ENCODE results near the gene ADCY9. TPM values are rescaled to one million over a fixed set of nuclear protein-coding genes. Genes with fewer than 3 reads are reported as not detected.
A peak's percentile ranks its signal among the peaks of the same experiment; 100 is the strongest.

Gene ADCY9
- polyA plus RNA-seq, 1 donor (not counting 4 experiments of a cell fraction or from before 2014, with no cell fraction given) = 3.0 TPM

DNA sequence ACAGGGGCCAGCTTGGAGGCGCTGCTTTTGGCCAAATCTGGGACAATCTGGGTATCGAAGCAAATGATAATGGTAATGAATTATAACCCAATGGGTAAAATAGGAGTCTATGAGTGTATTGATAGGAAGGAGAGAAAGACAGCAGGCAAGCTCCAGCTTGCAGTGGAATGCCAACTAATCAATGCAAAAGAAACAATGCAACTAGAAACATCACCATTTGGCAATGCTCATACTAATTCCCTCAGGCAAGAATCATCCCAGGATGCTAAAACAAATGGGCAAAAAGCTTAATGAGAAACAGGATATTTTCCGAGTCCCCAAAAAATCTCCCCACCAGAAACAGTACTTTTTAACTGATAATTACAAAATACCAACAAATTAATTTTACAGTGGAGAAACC lies 64.7 kb downstream of the ADCY9 start:
- H3K36me3 ChIP-seq (ENCODE audit: control insufficient read depth in 2 of 2, extremely low read depth in 1 of 2, insufficient read depth in 2 of 2, low read length in 2 of 2) = no peaks in the 10 kb centered on the region

DNA sequence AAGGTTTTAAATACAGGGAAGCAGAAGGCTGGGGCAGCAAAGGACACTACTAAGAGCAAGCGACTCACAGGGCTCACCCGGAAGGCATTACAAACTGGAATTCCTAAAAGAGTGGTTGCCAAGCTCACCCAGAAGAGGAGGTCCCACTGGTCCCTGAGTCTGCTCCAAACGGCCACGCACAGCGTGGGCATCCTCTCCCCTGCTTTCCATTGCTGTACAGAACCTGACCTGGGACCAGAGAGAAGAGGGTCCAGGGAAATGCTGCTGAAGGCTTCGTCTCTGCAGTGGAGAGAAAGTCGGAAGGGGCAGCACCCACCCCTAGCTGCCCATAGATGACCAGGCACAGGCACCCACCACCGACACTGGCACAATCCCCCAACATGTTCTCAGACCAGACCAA lies 67.2 kb downstream of the ADCY9 start:
- Histone ChIP-seq H3K9ac (ENCODE audit: control insufficient read depth, extremely low read depth, insufficient read depth, low read length) (no peak overlapping the region), H4K20me1 (ENCODE audit: control insufficient read depth, extremely low read depth, insufficient read depth, low read length) (no peaks in the 10 kb centered on the region), H3K4me1 (ENCODE audit: control insufficient read depth, extremely low read depth, insufficient read depth, low read length) (peaks cover 31% of the 10 kb centered on the region), H3K4me3 (ENCODE audit: control insufficient read depth in 2 of 3, extremely low read depth in 1 of 3, insufficient read depth in 2 of 3, low read depth in 1 of 3, low read length in 3 of 3) (no peak overlapping the region), H3K36me3 (ENCODE audit: control insufficient read depth in 2 of 2, extremely low read depth in 1 of 2, insufficient read depth in 2 of 2, low read length in 2 of 2) (no peaks in the 10 kb centered on the region), H3K27ac (ENCODE audit: control insufficient read depth, insufficient read depth, low read length) (no peak overlapping the region), H3K4me2 (ENCODE audit: control insufficient read depth, extremely low read depth, insufficient read depth, low read depth, low read length) (no peak overlapping the region), H3K79me2 (ENCODE audit: control insufficient read depth, insufficient read depth, low read length) (no peaks in the 10 kb centered on the region), H3K9me3 (ENCODE audit: control insufficient read depth, low read depth, low read length) (no peaks in the 10 kb centered on the region), H3K9me1 (ENCODE audit: control insufficient read depth, extremely low read depth, insufficient read depth, low read length) (no peaks in the 10 kb centered on the region), H2AFZ (ENCODE audit: control insufficient read depth, low read length) (no peak overlapping the region), H3K27me3 (ENCODE audit: control insufficient read depth, extremely low read depth, insufficient read depth, low read length) (no peaks in the 10 kb centered on the region)
- FAIRE-seq = no peak
- TF ChIP-seq EZH2 (IDR thresholded peaks at IDR 0.05; ENCODE audit: low read length) = no peak
- no peak for TF ChIP-seq CTCF (optimal IDR thresholded peaks at IDR 0.05 in 1 of 3, IDR thresholded peaks at IDR 0.05 in 1 of 3, conservative IDR thresholded peaks at IDR 0.05 in 1 of 3; ENCODE audit: extremely low read depth in 1 of 3, insufficient read depth in 2 of 3, low read length in 3 of 3)
- dilution Hi-C loops (cut with MboI; ENCODE audit: extremely low pct_ligation_motif_present, low sequenced_read_pairs) = no loop called here
- no peak for DNase-seq (ENCODE audit: low read depth, low spot score)

More for the DNA sequence above, 64.7 kb downstream of the ADCY9 start:
- Histone ChIP-seq H3K9me1 (ENCODE audit: control insufficient read depth, extremely low read depth, insufficient read depth, low read length) (no peaks in the 10 kb centered on the region), H3K79me2 (ENCODE audit: control insufficient read depth, insufficient read depth, low read length) (no peaks in the 10 kb centered on the region), H3K27me3 (ENCODE audit: control insufficient read depth, extremely low read depth, insufficient read depth, low read length) (no peaks in the 10 kb centered on the region), H3K4me2 (ENCODE audit: control insufficient read depth, extremely low read depth, insufficient read depth, low read depth, low read length) (peak overlapping the region; percentile 39), H3K4me3 (ENCODE audit: control insufficient read depth in 2 of 3, extremely low read depth in 1 of 3, insufficient read depth in 2 of 3, low read depth in 1 of 3, low read length in 3 of 3) (no peak overlapping the region), H3K9ac (ENCODE audit: control insufficient read depth, extremely low read depth, insufficient read depth, low read length) (no peak overlapping the region), H4K20me1 (ENCODE audit: control insufficient read depth, extremely low read depth, insufficient read depth, low read length) (no peaks in the 10 kb centered on the region), H3K27ac (ENCODE audit: control insufficient read depth, insufficient read depth, low read length) (no peak overlapping the region), H3K4me1 (ENCODE audit: control insufficient read depth, extremely low read depth, insufficient read depth, low read length) (peaks cover 35% of the 10 kb centered on the region), H2AFZ (ENCODE audit: control insufficient read depth, low read length) (no peak overlapping the region), H3K9me3 (ENCODE audit: control insufficient read depth, low read depth, low read length) (no peaks in the 10 kb centered on the region)
- DNase-seq (ENCODE audit: low read depth, low spot score) (peak; percentile 5), FAIRE-seq (peak; percentile 89)
- dilution Hi-C loops (cut with MboI; ENCODE audit: extremely low pct_ligation_motif_present, low sequenced_read_pairs) = no loop called here
- TF ChIP-seq CTCF (optimal IDR thresholded peaks at IDR 0.05 in 1 of 3, IDR thresholded peaks at IDR 0.05 in 1 of 3, conservative IDR thresholded peaks at IDR 0.05 in 1 of 3; ENCODE audit: extremely low read depth in 1 of 3, insufficient read depth in 2 of 3, low read length in 3 of 3) = no peak
- no peak for TF ChIP-seq EZH2 (IDR thresholded peaks at IDR 0.05; ENCODE audit: low read length)
